ENCODE measurements around the gene MRLN. TPM values are rescaled to one million over a fixed set of nuclear protein-coding genes. Genes with fewer than 3 reads are reported as not detected.

Gene MRLN
- polyA plus RNA-seq, 1 of the 3 experiments (the other 2 are of a cell fraction), result not detected

DNA sequence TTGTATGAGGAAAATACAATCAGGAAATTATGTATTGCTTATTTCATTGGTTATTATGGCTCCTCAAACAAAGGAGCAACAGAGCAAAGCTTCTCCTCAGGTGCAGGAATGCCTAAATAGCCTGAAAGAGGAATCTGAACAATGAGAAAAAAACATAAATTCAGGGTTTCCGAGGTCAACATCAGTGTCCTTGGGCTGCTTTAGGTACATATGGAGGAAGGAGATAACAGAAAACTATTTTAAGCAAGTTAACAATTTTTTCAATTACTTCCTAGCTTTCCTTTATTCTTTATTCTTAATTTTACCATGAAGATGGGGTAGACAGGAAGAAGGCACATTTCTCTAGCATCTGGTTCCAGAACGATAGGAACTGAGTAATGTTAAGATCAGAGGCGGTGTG lies 57.6 kb downstream of the MRLN start:
- Histone ChIP-seq H3K4me1 (ENCODE audit: control insufficient read depth in 1 of 2, insufficient read depth in 2 of 2, low read depth in 1 of 2, low read length in 1 of 2) (no peaks in the 10 kb centered on the region), H3K9ac (no peak overlapping the region), H3K4me3 (ENCODE audit: low read depth in 2 of 2, low read length in 1 of 2) (no peak overlapping the region), H2AFZ (ENCODE audit: low read depth) (no peak overlapping the region), H3K9me3 (no peaks in the 10 kb centered on the region), H3K36me3 (replicated peaks in 1 of 2; ENCODE audit: control insufficient read depth in 1 of 2, insufficient read depth in 2 of 2, low read length in 1 of 2) (no peaks in the 10 kb centered on the region), H3F3A (replicated peaks; ENCODE audit: insufficient read depth) (no peaks in the 10 kb centered on the region), H3K27me3 (ENCODE audit: insufficient read depth) (no peaks in the 10 kb centered on the region), H3K4me2 (no peak overlapping the region), H3K9me2 (no peaks in the 10 kb centered on the region), H4K20me1 (ENCODE audit: insufficient read depth) (no peaks in the 10 kb centered on the region), H3K79me2 (ENCODE audit: insufficient read depth) (no peaks in the 10 kb centered on the region), H3K27ac (ENCODE audit: low read depth in 2 of 2, low read length in 1 of 2) (no peak overlapping the region)
- WGBS (ENCODE audit: low lambda C conversion rate), result 80% methylated on average over 3 of the region's 3 CpGs
- CTCF ChIA-PET, result no interaction called here
- POLR2A ChIA-PET, result no interaction called here
- no peak for DNase-seq
- TF ChIP-seq PBX3 (IDR thresholded peaks at IDR 0.05), result no peak
- TF ChIP-seq TAF1 (IDR thresholded peaks at IDR 0.05; ENCODE audit: borderline replicate concordance, low read depth, low read length), result no peak
- TF ChIP-seq ELF1 (IDR thresholded peaks at IDR 0.05), result no peak
- no peak for TF ChIP-seq CTCF (IDR thresholded peaks at IDR 0.05)
- TF ChIP-seq CHD2 (IDR thresholded peaks at IDR 0.05; ENCODE audit: low read length, partially characterized antibody), result no peak

DNA sequence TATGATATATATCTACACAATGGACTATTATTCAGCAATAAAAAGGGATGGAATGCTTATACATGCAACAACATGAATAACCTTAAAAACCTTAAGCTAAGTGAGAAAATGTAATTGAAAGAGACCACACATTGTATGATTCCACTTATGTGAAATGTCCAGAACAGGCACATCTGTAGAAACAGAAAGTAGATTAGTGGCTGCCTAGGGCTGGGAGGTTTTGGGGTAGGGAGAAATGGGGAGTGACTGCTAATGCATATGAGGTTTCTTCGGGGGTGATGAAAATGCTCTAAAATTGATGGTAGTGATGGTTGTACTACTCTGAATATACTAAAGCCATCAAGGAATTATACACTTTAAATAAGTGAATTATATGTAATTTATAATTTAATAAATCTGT lies 58.3 kb downstream of the MRLN start:
- CTCF ChIA-PET, result no interaction called here
- no peaks in the 10 kb centered on the region for H3F3A ChIP-seq (replicated peaks; ENCODE audit: insufficient read depth)
- 78% methylated on average over 1 of the region's 1 CpG for WGBS (ENCODE audit: low lambda C conversion rate)

GRCh38 chr10:59692113-59692512 lies 61.1 kb downstream of the MRLN start:
- H3K9me2 ChIP-seq, result no peaks in the 10 kb centered on the region
- H3K4me2 ChIP-seq, result no peak overlapping the region
- peaks cover 3% of the 10 kb centered on the region for H3F3A ChIP-seq (replicated peaks; ENCODE audit: insufficient read depth)
- POLR2A ChIA-PET, result no interaction called here
- H4K20me1 ChIP-seq (ENCODE audit: insufficient read depth), result no peaks in the 10 kb centered on the region
- H3K79me2 ChIP-seq (ENCODE audit: insufficient read depth), result no peaks in the 10 kb centered on the region
- 82% methylated on average over 2 of the region's 2 CpGs for WGBS (ENCODE audit: low lambda C conversion rate)
- H3K36me3 ChIP-seq (replicated peaks in 1 of 2; ENCODE audit: control insufficient read depth in 1 of 2, insufficient read depth in 2 of 2, low read length in 1 of 2), result no peaks in the 10 kb centered on the region
- H2AFZ ChIP-seq (ENCODE audit: low read depth), result no peak overlapping the region
- no peak overlapping the region for H3K27ac ChIP-seq (ENCODE audit: low read depth in 2 of 2, low read length in 1 of 2)
- H3K4me3 ChIP-seq (ENCODE audit: low read depth in 2 of 2, low read length in 1 of 2), result no peak overlapping the region
- CTCF ChIA-PET, result interaction anchor here (0.7 kb wide), 1 partner anchor 14 kb away, joined by 3 read pairs; no protein-coding TSS in a partner anchor
- DNase-seq, result no peak
- no peaks in the 10 kb centered on the region for H3K9me3 ChIP-seq
- no peaks in the 10 kb centered on the region for H3K4me1 ChIP-seq (ENCODE audit: control insufficient read depth in 1 of 2, insufficient read depth in 2 of 2, low read depth in 1 of 2, low read length in 1 of 2)
- no peak overlapping the region for H3K9ac ChIP-seq
- no peaks in the 10 kb centered on the region for H3K27me3 ChIP-seq (ENCODE audit: insufficient read depth)
- TF ChIP-seq NRF1 (IDR thresholded peaks at IDR 0.05; ENCODE audit: low read depth, low read length) (no peak), RXRA (IDR thresholded peaks at IDR 0.05; ENCODE audit: borderline replicate concordance, low read depth) (no peak), GATA2 (CRISPR knock-in tag; IDR thresholded peaks at IDR 0.05) (no peak), NFIC (IDR thresholded peaks at IDR 0.05; ENCODE audit: borderline replicate concordance) (no peak), ELF1 (IDR thresholded peaks at IDR 0.05) (no peak), RCOR1 (IDR thresholded peaks at IDR 0.05; ENCODE audit: low read length) (no peak), TEAD4 (IDR thresholded peaks at IDR 0.05; ENCODE audit: borderline replicate concordance, insufficient read depth) (no peak), JUND (IDR thresholded peaks at IDR 0.05) (no peak), CTCF (IDR thresholded peaks at IDR 0.05) (no peak), USF1 (IDR thresholded peaks at IDR 0.05; ENCODE audit: borderline replicate concordance, low read depth) (no peak), CHD2 (IDR thresholded peaks at IDR 0.05; ENCODE audit: low read length, partially characterized antibody) (no peak)
- TF ChIP-seq, protein P1, sequence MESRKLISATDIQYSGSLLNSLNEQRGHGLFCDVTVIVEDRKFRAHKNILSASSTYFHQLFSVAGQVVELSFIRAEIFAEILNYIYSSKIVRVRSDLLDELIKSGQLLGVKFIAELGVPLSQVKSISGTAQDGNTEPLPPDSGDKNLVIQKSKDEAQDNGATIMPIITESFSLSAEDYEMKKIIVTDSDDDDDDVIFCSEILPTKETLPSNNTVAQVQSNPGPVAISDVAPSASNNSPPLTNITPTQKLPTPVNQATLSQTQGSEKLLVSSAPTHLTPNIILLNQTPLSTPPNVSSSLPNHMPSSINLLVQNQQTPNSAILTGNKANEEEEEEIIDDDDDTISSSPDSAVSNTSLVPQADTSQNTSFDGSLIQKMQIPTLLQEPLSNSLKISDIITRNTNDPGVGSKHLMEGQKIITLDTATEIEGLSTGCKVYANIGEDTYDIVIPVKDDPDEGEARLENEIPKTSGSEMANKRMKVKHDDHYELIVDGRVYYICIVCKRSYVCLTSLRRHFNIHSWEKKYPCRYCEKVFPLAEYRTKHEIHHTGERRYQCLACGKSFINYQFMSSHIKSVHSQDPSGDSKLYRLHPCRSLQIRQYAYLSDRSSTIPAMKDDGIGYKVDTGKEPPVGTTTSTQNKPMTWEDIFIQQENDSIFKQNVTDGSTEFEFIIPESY (IDR thresholded peaks at IDR 0.05; ENCODE audit: borderline replicate concordance, low read depth), result no peak

More for the DNA sequence above, 58.3 kb downstream of the MRLN start:
- Histone ChIP-seq H3K79me2 (ENCODE audit: insufficient read depth) (no peaks in the 10 kb centered on the region), H3K4me3 (ENCODE audit: low read depth in 2 of 2, low read length in 1 of 2) (no peak overlapping the region), H3K4me1 (ENCODE audit: control insufficient read depth in 1 of 2, insufficient read depth in 2 of 2, low read depth in 1 of 2, low read length in 1 of 2) (no peaks in the 10 kb centered on the region), H3K9me2 (no peaks in the 10 kb centered on the region), H3K9ac (no peak overlapping the region), H3K9me3 (no peaks in the 10 kb centered on the region), H3K4me2 (no peak overlapping the region), H4K20me1 (ENCODE audit: insufficient read depth) (no peaks in the 10 kb centered on the region), H2AFZ (ENCODE audit: low read depth) (no peak overlapping the region), H3K36me3 (replicated peaks in 1 of 2; ENCODE audit: control insufficient read depth in 1 of 2, insufficient read depth in 2 of 2, low read length in 1 of 2) (no peaks in the 10 kb centered on the region), H3K27ac (ENCODE audit: low read depth in 2 of 2, low read length in 1 of 2) (no peak overlapping the region), H3K27me3 (ENCODE audit: insufficient read depth) (no peaks in the 10 kb centered on the region)
- POLR2A ChIA-PET, result no interaction called here
- DNase-seq, result no peak
- TF ChIP-seq RFX5 (IDR thresholded peaks at IDR 0.05; ENCODE audit: low read length) (no peak), NFIC (IDR thresholded peaks at IDR 0.05; ENCODE audit: borderline replicate concordance) (no peak)

All from SK-N-SH (cell line).